Stimulated activated CD4-positive, alpha-beta T cell treated with anti-CD3 and anti-CD28 coated beads, Interleukin-12 subunit alpha, Interleukin-12 subunit beta, amount 100 ng/mL, for 48 hours (primary cell): ENCODE results near the gene ARFGAP2.
"Not testable (repeated sequence)": the region's sequence is repeated elsewhere in the genome, so short reads cannot be mapped to it uniquely, and the experiment has no call there.

Source experiments
- DNase-seq, 3 donors: peaks; one replicate each; pipeline ENCODE4 v3.0.0-alpha.2; 2020; ENCODE audit warnings: low read depth in 2 of 3, low spot score in 1 of 3

The ARFGAP2 gene

GRCh38 chr11:47176328-47177228 lies at the start of gene ARFGAP2:
Gene ARFGAP2, minus strand, starts transcription at chr11:47176879. Its CDS starts 26 bp downstream, at chr11:47176853.
- peak; percentile 87 to 97 (median 93) for DNase-seq

DNA sequence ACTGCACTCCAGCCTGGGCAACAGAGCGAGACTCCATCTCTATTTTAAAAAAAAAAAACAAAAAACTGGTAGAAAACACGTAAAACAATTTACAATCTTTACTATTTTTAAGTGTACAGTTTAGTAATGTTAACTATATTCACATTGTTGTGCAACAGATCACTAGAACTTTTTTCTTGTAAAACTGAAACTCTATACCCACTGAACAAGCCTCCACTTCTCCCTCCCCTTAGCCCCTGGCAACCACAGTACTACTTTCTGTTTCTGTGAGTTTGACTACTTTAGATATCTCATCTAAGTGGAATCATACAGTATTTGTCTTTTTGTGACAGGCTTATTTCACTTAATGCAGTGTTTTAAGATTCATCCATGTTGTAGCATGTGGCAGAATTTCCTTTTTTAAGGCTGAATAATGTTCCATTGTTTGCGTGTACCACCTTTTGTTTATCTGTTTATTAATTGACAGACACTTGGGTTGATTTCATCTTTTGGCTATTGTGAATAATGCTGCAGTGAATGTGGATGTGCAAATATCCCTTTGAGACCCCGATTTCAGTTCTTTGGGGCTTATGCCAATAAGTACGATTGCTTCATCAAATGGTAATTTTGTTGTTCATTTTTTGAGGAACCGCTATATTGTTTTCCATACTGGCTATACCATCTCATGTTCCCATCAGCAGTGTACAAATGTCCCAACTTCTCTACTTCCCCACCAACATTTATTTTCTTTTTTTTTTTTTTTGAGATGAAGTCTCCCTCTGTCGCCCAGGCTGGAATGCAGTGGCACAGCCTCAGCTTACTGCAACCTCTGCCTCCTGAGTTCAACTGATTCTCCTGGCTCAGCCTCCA lies 49.1 kb upstream of the ARFGAP2 start:
- no peak for DNase-seq

GRCh38 chr11:47222696-47223095 lies 46.0 kb upstream of the ARFGAP2 start:
- DNase-seq, result no peak

- no peak for DNase-seq
Measured at GRCh38 chr11:47220401-47220821, 43.7 kb upstream of the ARFGAP2 start.

DNA sequence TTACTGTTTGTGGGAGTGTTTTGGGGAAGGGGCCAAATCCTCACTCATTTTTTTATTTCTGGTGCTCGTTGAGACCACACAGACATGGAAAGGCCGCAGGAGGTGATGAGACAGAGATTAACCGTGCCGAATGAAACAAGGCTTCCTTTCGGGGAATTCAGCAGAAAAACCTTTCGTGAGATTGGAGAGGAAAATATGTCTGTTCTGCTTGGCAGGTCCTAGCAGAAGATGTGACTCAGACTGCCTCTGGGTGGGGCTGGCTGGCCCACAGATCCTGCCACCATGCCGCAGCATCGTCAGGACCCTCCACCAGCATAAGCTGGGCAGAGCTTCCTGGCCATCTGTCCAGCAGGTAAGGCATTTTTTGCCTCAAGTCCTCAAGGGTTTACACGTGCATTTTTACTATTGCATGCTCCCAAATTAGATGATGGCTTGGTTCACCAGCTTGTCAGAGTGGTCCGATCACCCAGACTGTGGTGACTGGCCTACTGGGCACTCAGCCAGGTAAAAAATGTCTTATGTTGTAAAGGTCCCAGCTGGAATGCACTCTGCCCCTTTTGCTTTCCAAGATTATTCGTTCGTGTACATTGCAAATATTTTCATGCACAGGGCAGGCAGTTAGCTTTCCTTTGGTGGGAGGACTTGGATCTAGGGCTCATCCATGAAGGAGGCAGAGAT lies 39.6 kb upstream of the ARFGAP2 start:
- DNase-seq, result peak; percentile 54 to 65 (median 58)

GRCh38 chr11:47215366-47215910 lies 38.8 kb upstream of the ARFGAP2 start:
- DNase-seq, result no peak

DNA sequence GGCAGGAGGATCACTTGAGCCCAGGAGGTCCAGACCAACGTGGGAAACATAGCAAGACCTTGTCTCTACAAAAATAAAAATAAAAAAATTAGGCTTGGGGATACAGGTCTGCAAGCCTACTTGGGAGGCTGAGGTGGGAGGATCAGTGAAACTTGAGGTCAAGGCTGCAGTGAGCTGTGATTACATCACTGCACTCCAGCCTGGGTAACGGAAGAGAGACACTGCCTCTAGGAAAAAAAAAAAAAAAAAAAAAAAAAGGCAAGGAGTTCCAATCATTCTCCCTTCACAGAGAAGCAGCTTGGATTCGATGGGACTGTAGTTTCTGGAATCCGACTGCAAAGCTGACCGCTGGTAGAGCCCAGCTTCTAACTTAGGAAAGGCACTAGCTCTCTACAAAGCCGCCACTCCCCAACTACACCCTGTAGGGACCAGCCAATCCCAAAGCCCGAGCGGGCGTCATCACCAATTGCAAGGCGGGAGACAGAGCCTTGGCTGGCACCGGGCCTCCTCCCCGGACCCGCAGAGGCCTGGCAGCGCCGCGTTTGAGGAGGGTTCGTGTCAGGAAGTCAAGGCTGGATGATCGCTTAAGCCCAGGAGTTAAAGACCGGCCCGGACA lies 37.4 kb upstream of the ARFGAP2 start:
- DNase-seq, result peak; percentile 74 to 85 (median 81)

DNA sequence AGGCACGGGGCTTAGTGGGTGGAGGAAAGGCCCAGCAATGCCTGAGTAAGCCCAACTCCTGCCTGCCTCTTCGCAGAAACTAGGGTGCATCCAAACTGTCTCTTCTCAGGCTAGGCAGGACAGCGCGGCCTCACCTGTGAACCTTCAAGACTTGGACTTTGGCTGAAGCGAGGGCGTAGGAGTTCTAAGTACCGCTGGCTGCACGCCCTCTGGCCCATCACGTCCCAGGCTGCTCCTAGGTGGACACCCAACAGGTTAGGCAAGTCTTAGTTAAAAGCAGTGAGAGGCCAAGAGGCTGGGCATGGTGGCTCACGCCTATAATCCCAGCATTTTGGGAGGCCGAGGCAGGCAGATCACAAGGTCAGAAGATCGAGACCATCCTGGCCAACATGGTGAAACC lies 36.3 kb upstream of the ARFGAP2 start:
- DNase-seq, result no peak

- no peak for DNase-seq
Measured at GRCh38 chr11:47208628-47209027, 31.9 kb upstream of the ARFGAP2 start.

- not testable (repeated sequence) for DNase-seq
Measured at GRCh38 chr11:47208008-47208552, 31.4 kb upstream of the ARFGAP2 start.

GRCh38 chr11:47207459-47207858 lies 30.8 kb upstream of the ARFGAP2 start:
- no peak for DNase-seq

GRCh38 chr11:47206577-47206976 lies 29.9 kb upstream of the ARFGAP2 start:
- not testable (repeated sequence) for DNase-seq

- DNase-seq, result no peak
Measured at GRCh38 chr11:47204637-47204989, 27.9 kb upstream of the ARFGAP2 start.

- no peak for DNase-seq
Measured at GRCh38 chr11:47202576-47202975, 25.9 kb upstream of the ARFGAP2 start.

DNA sequence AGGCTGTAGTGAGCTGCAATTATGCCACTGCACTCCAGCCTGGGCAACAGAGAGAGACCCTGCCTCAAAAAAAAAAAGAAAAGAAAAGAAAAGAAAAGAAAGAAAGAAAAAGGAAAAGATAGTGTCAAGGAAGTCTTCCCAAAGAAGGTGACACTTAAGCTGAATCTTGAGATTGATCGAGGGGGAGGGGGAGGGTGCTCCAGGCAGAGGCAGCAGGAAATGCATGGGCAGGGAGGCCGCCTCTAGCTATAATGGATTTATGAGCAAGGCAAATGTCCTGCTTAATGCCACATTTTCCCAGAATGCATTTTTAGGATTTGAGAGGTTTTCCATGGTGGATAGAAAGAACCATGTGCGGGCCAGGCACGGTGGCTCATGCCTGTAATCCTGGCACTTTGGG lies 24.3 kb upstream of the ARFGAP2 start:
- DNase-seq, result no peak

GRCh38 chr11:47198161-47198560 lies 21.5 kb upstream of the ARFGAP2 start:
- not testable (repeated sequence) for DNase-seq

GRCh38 chr11:47192111-47192510 lies 15.4 kb upstream of the ARFGAP2 start:
- no peak for DNase-seq

DNA sequence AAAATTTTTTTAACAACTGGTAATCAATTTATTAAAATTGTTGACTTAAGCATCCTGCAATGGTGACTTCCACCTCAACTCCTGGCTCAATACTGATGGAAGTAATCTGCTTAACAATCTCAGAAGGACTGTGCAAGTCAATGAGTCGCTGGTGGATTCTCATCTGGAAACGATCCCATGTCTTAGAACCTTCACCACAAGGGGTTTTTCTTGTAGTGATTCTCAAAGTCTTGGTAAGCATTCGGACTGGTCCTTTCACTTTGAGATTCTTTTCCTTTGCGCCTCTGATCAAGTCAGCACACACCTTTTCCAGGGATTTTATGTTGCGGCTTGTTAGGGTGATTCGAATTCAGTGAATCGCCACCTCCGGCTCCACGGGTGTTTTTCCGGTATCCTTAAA lies 14.5 kb upstream of the ARFGAP2 start:
- DNase-seq, result not testable (repeated sequence)

DNA sequence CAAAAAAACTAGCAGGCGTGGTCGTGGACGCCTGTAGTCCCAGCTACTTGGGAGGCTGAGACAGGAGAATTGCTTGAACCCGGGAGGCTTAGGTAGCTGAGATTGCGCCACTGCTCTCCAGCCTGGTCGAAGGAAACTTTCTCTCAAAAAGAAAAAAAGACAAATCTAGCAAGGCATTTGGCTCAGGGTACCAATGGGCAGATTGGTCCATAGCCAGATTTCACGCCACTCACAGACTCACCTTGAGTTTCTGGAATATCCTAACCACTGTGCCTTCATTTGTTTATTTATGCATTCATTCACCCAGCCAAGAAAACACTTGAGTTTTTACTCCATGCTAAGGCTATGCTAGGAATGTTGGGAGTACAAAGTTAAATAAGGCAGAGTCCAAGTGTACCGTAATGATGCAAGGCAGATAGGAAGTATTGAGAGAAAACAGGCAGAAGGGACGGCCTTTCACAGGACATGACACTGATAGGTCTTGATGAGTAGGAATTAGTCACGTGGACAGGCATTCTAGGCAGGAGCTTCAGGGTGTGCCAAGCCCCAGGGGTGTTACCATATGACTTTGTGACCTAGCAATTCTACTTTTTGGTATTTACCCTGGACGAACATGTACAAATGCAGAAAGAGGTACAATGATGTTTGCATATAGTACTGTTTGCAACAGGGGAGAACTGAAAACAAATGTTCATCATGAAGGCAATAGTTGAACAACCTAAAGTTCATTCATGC lies 12.6 kb upstream of the ARFGAP2 start:
- no peak for DNase-seq

GRCh38 chr11:47188259-47188658 lies 11.6 kb upstream of the ARFGAP2 start:
- DNase-seq, result no peak
